ENCODE measurements around the gene TRIOBP. TPM values are rescaled to one million over a fixed set of nuclear protein-coding genes. Genes with fewer than 3 reads are reported as not detected.

TRIOBP gene
- total RNA-seq, 2 experiments from 2014 or later = 31.1 to 31.6 TPM

- Histone ChIP-seq H3K4me1 (ENCODE audit: insufficient read depth, low read length, poor library complexity, severe bottlenecking) (peaks cover 17% of the 10 kb centered on the region), H3K4me2 (ENCODE audit: low read length) (peak overlapping the region; percentile 59; the same call in 1 of the 2 replicates), H3K4me3 (ENCODE audit: low read depth, low read length, poor library complexity, severe bottlenecking) (peak overlapping the region; percentile 51), H3K27ac (ENCODE audit: low read depth, low read length, poor library complexity, severe bottlenecking) (no peak overlapping the region), H3K9me3 (ENCODE audit: low read length) (no peaks in the 10 kb centered on the region), H2AFZ (ENCODE audit: low read length) (no peak overlapping the region), H4K20me1 (ENCODE audit: insufficient read depth, low read length) (no peaks in the 10 kb centered on the region), H3K36me3 (ENCODE audit: insufficient read depth, low read length) (no peaks in the 10 kb centered on the region), H3K79me2 (ENCODE audit: insufficient read depth, low read depth, low read length) (no peaks in the 10 kb centered on the region), H3K9me2 (ENCODE audit: insufficient read depth, low read length) (no peaks in the 10 kb centered on the region)
- no peak for DNase-seq (ENCODE audit: low spot score)
- TF ChIP-seq EZH2phosphoT487 (IDR thresholded peaks at IDR 0.05; ENCODE audit: borderline replicate concordance, low read depth, low read length) = no peak
- TF ChIP-seq CTCF (conservative IDR thresholded peaks at IDR 0.05; ENCODE audit: low read length) = no peak
- BruUV-seq (replicated peaks) = no TSS peak
- CTCF ChIA-PET (ENCODE audit: unreplicated experiment) = no interaction called here
- POLR2A ChIA-PET = no interaction called here
- intact Hi-C loops (cut with micrococcal nuclease; ENCODE audit: unreplicated experiment) = no loop called here
These were observed 105.1 kb downstream of the TRIOBP start for GRCh38 chr22:37801946-37802309.

- Histone ChIP-seq H2AFZ (ENCODE audit: low read length) (0 out of 2 replicates have a peak overlapping the region, but pooled peaks have one; percentile 20), H3K27ac (ENCODE audit: low read depth, low read length, poor library complexity, severe bottlenecking) (no peak overlapping the region), H4K20me1 (ENCODE audit: insufficient read depth, low read length) (no peaks in the 10 kb centered on the region), H3K79me2 (ENCODE audit: insufficient read depth, low read depth, low read length) (no peaks in the 10 kb centered on the region), H3K9me3 (ENCODE audit: low read length) (no peaks in the 10 kb centered on the region), H3K4me2 (ENCODE audit: low read length) (peak overlapping the region; percentile 59), H3K9me2 (ENCODE audit: insufficient read depth, low read length) (no peaks in the 10 kb centered on the region), H3K36me3 (ENCODE audit: insufficient read depth, low read length) (no peaks in the 10 kb centered on the region), H3K4me1 (ENCODE audit: insufficient read depth, low read length, poor library complexity, severe bottlenecking) (peaks cover 22% of the 10 kb centered on the region), H3K4me3 (ENCODE audit: low read depth, low read length, poor library complexity, severe bottlenecking) (peak overlapping the region; percentile 51)
- BruUV-seq (replicated peaks) = no TSS peak
- DNase-seq (ENCODE audit: low spot score) = no peak
- TF ChIP-seq EZH2phosphoT487 (IDR thresholded peaks at IDR 0.05; ENCODE audit: borderline replicate concordance, low read depth, low read length) (no peak), CTCF (conservative IDR thresholded peaks at IDR 0.05; ENCODE audit: low read length) (no peak)
- POLR2A ChIA-PET = no interaction called here
- intact Hi-C loops (cut with micrococcal nuclease; ENCODE audit: unreplicated experiment) = no loop called here
- CTCF ChIA-PET (ENCODE audit: unreplicated experiment) = no interaction called here
These were observed 105.7 kb downstream of the TRIOBP start for GRCh38 chr22:37802310-37803194.

GRCh38 chr22:37803195-37803638 lies 106.4 kb downstream of the TRIOBP start:
- H3K27ac ChIP-seq (ENCODE audit: low read depth, low read length, poor library complexity, severe bottlenecking) = no peak overlapping the region
- no peaks in the 10 kb centered on the region for H3K9me2 ChIP-seq (ENCODE audit: insufficient read depth, low read length)
- H3K4me3 ChIP-seq (ENCODE audit: low read depth, low read length, poor library complexity, severe bottlenecking) = no peak overlapping the region
- CTCF ChIA-PET (ENCODE audit: unreplicated experiment) = no interaction called here
- no peaks in the 10 kb centered on the region for H3K36me3 ChIP-seq (ENCODE audit: insufficient read depth, low read length)
- TF ChIP-seq CTCF (conservative IDR thresholded peaks at IDR 0.05; ENCODE audit: low read length) = no peak
- TF ChIP-seq EZH2phosphoT487 (IDR thresholded peaks at IDR 0.05; ENCODE audit: borderline replicate concordance, low read depth, low read length) = no peak
- no peaks in the 10 kb centered on the region for H3K79me2 ChIP-seq (ENCODE audit: insufficient read depth, low read depth, low read length)
- POLR2A ChIA-PET = no interaction called here
- no peaks in the 10 kb centered on the region for H3K9me3 ChIP-seq (ENCODE audit: low read length)
- H3K4me2 ChIP-seq (ENCODE audit: low read length) = peak overlapping the region; percentile 59; the same call in 1 of the 2 replicates
- intact Hi-C loops (cut with micrococcal nuclease; ENCODE audit: unreplicated experiment) = no loop called here
- no TSS peak for BruUV-seq (replicated peaks)
- peaks cover 16% of the 10 kb centered on the region for H3K4me1 ChIP-seq (ENCODE audit: insufficient read depth, low read length, poor library complexity, severe bottlenecking)
- H2AFZ ChIP-seq (ENCODE audit: low read length) = no peak overlapping the region
- no peaks in the 10 kb centered on the region for H4K20me1 ChIP-seq (ENCODE audit: insufficient read depth, low read length)
- no peak for DNase-seq (ENCODE audit: low spot score)
